OCI-LY7 (cell line): ENCODE data around the gene IFNB1.

ENCODE experiments used
- EZH2phosphoT487 ChIP-seq: fragments of 200-600 bp; sonication (generic); IDR thresholded peaks from 2 replicates; pipeline ENCODE4 v1.6.1; 2018; ENCODE audit warnings: low read depth, borderline replicate concordance, mild to moderate bottlenecking, mixed run types, antibody characterized with exemption, low read length, moderate library complexity, mixed read lengths
- TF ChIP-seq, protein P1 (sequence below): fragments of 200-600 bp; sonication (generic); conservative IDR thresholded peaks from 2 replicates; pipeline ENCODE4 v1.5.1; 2014; ENCODE audit warnings: mild to moderate bottlenecking, antibody characterized with exemption, low read length, moderate library complexity, mixed read lengths

DNA sequence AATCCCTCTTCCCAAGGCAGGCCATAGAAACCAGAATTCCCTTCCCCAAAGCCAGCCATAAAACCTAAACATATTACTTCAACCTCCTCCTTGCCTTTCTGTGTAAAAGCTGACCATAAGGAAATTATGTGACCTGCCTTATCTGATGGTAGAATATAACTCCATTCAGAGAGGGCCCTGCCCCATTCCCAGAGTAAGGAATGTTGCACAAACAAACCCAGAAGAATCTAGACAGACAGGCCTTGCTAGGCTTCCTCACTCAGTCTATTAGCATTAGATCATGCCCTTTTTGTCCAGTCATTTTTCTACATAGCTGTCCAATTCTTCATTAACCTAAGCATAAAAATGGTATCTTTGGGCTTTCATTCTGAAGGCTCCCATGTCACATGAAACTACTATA lies 17.8 kb upstream of the IFNB1 start:
- TF ChIP-seq, protein P1, sequence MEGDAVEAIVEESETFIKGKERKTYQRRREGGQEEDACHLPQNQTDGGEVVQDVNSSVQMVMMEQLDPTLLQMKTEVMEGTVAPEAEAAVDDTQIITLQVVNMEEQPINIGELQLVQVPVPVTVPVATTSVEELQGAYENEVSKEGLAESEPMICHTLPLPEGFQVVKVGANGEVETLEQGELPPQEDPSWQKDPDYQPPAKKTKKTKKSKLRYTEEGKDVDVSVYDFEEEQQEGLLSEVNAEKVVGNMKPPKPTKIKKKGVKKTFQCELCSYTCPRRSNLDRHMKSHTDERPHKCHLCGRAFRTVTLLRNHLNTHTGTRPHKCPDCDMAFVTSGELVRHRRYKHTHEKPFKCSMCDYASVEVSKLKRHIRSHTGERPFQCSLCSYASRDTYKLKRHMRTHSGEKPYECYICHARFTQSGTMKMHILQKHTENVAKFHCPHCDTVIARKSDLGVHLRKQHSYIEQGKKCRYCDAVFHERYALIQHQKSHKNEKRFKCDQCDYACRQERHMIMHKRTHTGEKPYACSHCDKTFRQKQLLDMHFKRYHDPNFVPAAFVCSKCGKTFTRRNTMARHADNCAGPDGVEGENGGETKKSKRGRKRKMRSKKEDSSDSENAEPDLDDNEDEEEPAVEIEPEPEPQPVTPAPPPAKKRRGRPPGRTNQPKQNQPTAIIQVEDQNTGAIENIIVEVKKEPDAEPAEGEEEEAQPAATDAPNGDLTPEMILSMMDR: no peak
- no peak for TF ChIP-seq EZH2phosphoT487
